Neutrophil (primary cell): ENCODE results near the gene COL1A1.

ENCODE experiments used
- H3K27ac ChIP-seq: fragments of 200-600 bp; sonication (generic); 2 replicates; pipeline ENCODE4 v1.5.1; 2016; ENCODE audit warnings: mild to moderate bottlenecking, moderate library complexity
- H3K27me3 ChIP-seq: fragments of 200-600 bp; sonication (generic); 2 replicates; pipeline ENCODE4 v1.6.0; 2016; ENCODE audit warnings: mild to moderate bottlenecking
- H3K36me3 ChIP-seq: fragments of 200-600 bp; sonication (generic); 2 replicates; pipeline ENCODE4 v1.5.1; 2017
- H3K4me1 ChIP-seq, 2 experiments: fragments of 200-600 bp in 1 of 2; sonication (generic) in 1 of 2; 1 replicate in 1 of 2; 2 replicates in 1 of 2; pipeline versions ENCODE4 v1.5.1 to v1.6.1; 2013 to 2016; ENCODE audit warnings: low read depth in 1 of 2, low read length in 1 of 2, mild to moderate bottlenecking in 1 of 2, moderate library complexity in 1 of 2; ENCODE audit not compliant: control insufficient read depth in 1 of 2, insufficient read depth in 1 of 2
- H3K4me3 ChIP-seq, 2 experiments: fragments of 200-600 bp in 1 of 2; sonication (generic) in 1 of 2; 1 replicate in 1 of 2; 2 replicates in 1 of 2; pipeline ENCODE4 v1.5.1; 2013 to 2016; ENCODE audit warnings: low read depth in 1 of 2, low read length in 1 of 2, mild to moderate bottlenecking in 1 of 2, moderate library complexity in 1 of 2
- H3K9me3 ChIP-seq: fragments of 200-600 bp; sonication (generic); 2 replicates; pipeline ENCODE4 v1.5.1; 2016
- CTCF ChIP-seq: fragments of 200-600 bp; sonication (generic); IDR thresholded peaks from 2 replicates; pipeline ENCODE4 v1.5.1; 2016; ENCODE audit warnings: antibody characterized with exemption

COL1A1 gene

GRCh38 chr17:50188921-50189549 is 12.4 kb downstream of the COL1A1 start:
- no peaks in the 10 kb centered on the region for H3K9me3 ChIP-seq
- H3K27me3 ChIP-seq, result no peaks in the 10 kb centered on the region
- H3K27ac ChIP-seq, result no peak overlapping the region
- no peak for TF ChIP-seq CTCF
- H3K4me1 ChIP-seq, result peaks cover 17 to 18% of the 10 kb centered on the region in 2 experiments
- H3K4me3 ChIP-seq, result no peak overlapping the region
- no peaks in the 10 kb centered on the region for H3K36me3 ChIP-seq

- no peak overlapping the region for H3K4me3 ChIP-seq
- no peaks in the 10 kb centered on the region for H3K9me3 ChIP-seq
- peaks cover 22 to 23% of the 10 kb centered on the region in 2 experiments for H3K4me1 ChIP-seq
- H3K27ac ChIP-seq, result no peak overlapping the region
- no peaks in the 10 kb centered on the region for H3K27me3 ChIP-seq
- TF ChIP-seq CTCF, result no peak
- no peaks in the 10 kb centered on the region for H3K36me3 ChIP-seq
Observed at GRCh38 chr17:50188531-50188920, 12.9 kb downstream of the COL1A1 start.

- no peak for TF ChIP-seq CTCF
- H3K36me3 ChIP-seq, result no peaks in the 10 kb centered on the region
- no peak overlapping the region for H3K27ac ChIP-seq
- peaks cover 27 to 29% of the 10 kb centered on the region in 2 experiments for H3K4me1 ChIP-seq
- no peaks in the 10 kb centered on the region for H3K9me3 ChIP-seq
- H3K27me3 ChIP-seq, result no peaks in the 10 kb centered on the region
- H3K4me3 ChIP-seq, result no peak overlapping the region
Observed at GRCh38 chr17:50187751-50188530, 13.5 kb downstream of the COL1A1 start.

- no peak overlapping the region for H3K4me3 ChIP-seq
- H3K27ac ChIP-seq, result no peak overlapping the region
- no peaks in the 10 kb centered on the region for H3K27me3 ChIP-seq
- no peaks in the 10 kb centered on the region for H3K9me3 ChIP-seq
- H3K4me1 ChIP-seq, result peaks cover 33 to 35% of the 10 kb centered on the region in 2 experiments
- H3K36me3 ChIP-seq, result no peaks in the 10 kb centered on the region
- TF ChIP-seq CTCF, result no peak
Observed at GRCh38 chr17:50187394-50187725, 14.1 kb downstream of the COL1A1 start.

GRCh38 chr17:50186661-50187393 is 14.6 kb downstream of the COL1A1 start:
- H3K27ac ChIP-seq, result no peak overlapping the region

More at GRCh38 chr17:50186661-50187393, 14.6 kb downstream of the COL1A1 start:
- Histone ChIP-seq H3K4me3 (no peak overlapping the region), H3K36me3 (no peaks in the 10 kb centered on the region), H3K4me1 (peaks cover 39 to 40% of the 10 kb centered on the region in 2 experiments), H3K27me3 (no peaks in the 10 kb centered on the region), H3K9me3 (no peaks in the 10 kb centered on the region)
- no peak for TF ChIP-seq CTCF
